Omental fat pad (tissue), 4 donors: ENCODE results near the gene C1orf105. TPM values are rescaled to one million over a fixed set of nuclear protein-coding genes. Genes with fewer than 3 reads are reported as not detected.

Experiments
- ATAC-seq: fragments of 150-250 bp; one replicate; pipeline ENCODE4 v1.9.1; 2016; ENCODE audit warnings: mild to moderate bottlenecking, moderate library complexity; ENCODE audit not compliant: low FRiP score
- DNase-seq: peaks from one replicate; pipeline ENCODE4 v3.0.0-alpha.2; 2019; ENCODE audit warnings: low spot score
- CTCF ChIP-seq, 3 donors: fragments of 450-650 bp; IDR thresholded peaks; one replicate each; pipeline ENCODE4 v1.5.1; 2016 to 2017; ENCODE audit warnings: antibody characterized with exemption in 3 of 3, mild to moderate bottlenecking in 3 of 3, moderate library complexity in 2 of 3
- total RNA-seq, 4 donors: library from RNA; depleted of rRNA; stranded (reverse); fragments of >200 nt; gene quantifications; one replicate each; pipeline ENCODE4 v1.1.0, GENCODE V29; 2016

Gene C1orf105
- total RNA-seq, 4 donors from 2014 or later = not detected

GRCh38 chr1:172507741-172508140, 87.3 kb downstream of the C1orf105 start:
- TF ChIP-seq CTCF (IDR thresholded peaks at IDR 0.05) = no peak
- DNase-seq (no peak), ATAC-seq (peak; percentile 51)

- ATAC-seq = no peak
- TF ChIP-seq CTCF (IDR thresholded peaks at IDR 0.05) = no peak
Observed at GRCh38 chr1:172510479-172510878, 90.0 kb downstream of the C1orf105 start.

GRCh38 chr1:172512591-172512990, 92.1 kb downstream of the C1orf105 start:
- TF ChIP-seq CTCF (IDR thresholded peaks at IDR 0.05) = no peak
- no peak for ATAC-seq
- no peak for DNase-seq

More at GRCh38 chr1:172510479-172510878, 90.0 kb downstream of the C1orf105 start:
- no peak for DNase-seq

GRCh38 chr1:172513479-172513878, 93.0 kb downstream of the C1orf105 start:
- DNase-seq (no peak), ATAC-seq (no peak)
- no peak for TF ChIP-seq CTCF (IDR thresholded peaks at IDR 0.05)

- ATAC-seq (no peak), DNase-seq (no peak)
- no peak for TF ChIP-seq CTCF (IDR thresholded peaks at IDR 0.05)
Observed at GRCh38 chr1:172514108-172514507, 93.6 kb downstream of the C1orf105 start.

- no peak for TF ChIP-seq CTCF (IDR thresholded peaks at IDR 0.05)
- no peak for ATAC-seq
- no peak for DNase-seq
Observed at GRCh38 chr1:172515436-172515835, 95.0 kb downstream of the C1orf105 start.

GRCh38 chr1:172515927-172516326, 95.4 kb downstream of the C1orf105 start:
- no peak for TF ChIP-seq CTCF (IDR thresholded peaks at IDR 0.05)
- DNase-seq = no peak
- ATAC-seq = no peak
